K562 (cell line): ENCODE measurements around the gene ARMC12. TPM values are rescaled to one million over a fixed set of nuclear protein-coding genes. Genes with fewer than 3 reads are reported as not detected.
A peak's percentile ranks its signal among the peaks of the same experiment; 100 is the strongest.

Source experiments
- ATAC-seq: fragments of 200-7000 bp; cut with Tn5 transposase; 3 replicates; pipeline ENCODE4 v1.9.1; 2020; ENCODE audit warnings: moderate library complexity
- BruUV-seq: library from RNA; stranded (reverse); fragments of 400-500 nt; replicated peaks from 2 replicates; lab custom pipeline; 2021; lab: Mats Ljungman, UMichigan
- CTCF ChIA-PET: fragments of 300-600 bp; formaldehyde crosslinking; extraction: SDS; loops from one replicate; lab custom pipeline; 2021; ENCODE audit warnings: low intra/inter-chr PET ratio; lab: Yijun Ruan, JAX
- POLR2A ChIA-PET: fragments of 300-600, 350-650 bp; sonication (Branson Sonifier 250); formaldehyde crosslinking; extraction: SDS; loops from one replicate; lab custom pipeline; 2021; ENCODE audit warnings: antibody characterized with exemption, inconsistent platforms; lab: Yijun Ruan, JAX
- DNase-seq, 4 experiments: peaks; one replicate each; pipeline versions ENCODE4 v3.0.0 to v3.0.0-alpha.2; 2011 to 2018; ENCODE audit warnings: low spot score in 3 of 4, mixed read lengths in 3 of 4; ENCODE audit errors: extremely low read depth in 1 of 4
- FAIRE-seq: peaks from 2 replicates; lab custom pipeline; 2011; peaks lifted over from hg19 to GRCh38; lab: Jason Lieb, UNC
- H2AFZ ChIP-seq: 2 replicates; pipeline ENCODE4 v1.6.0; 2011; ENCODE audit warnings: low read depth, low read length, control low read depth, inconsistent platforms
- H3K27ac ChIP-seq: fragments of 200-600 bp; 3 replicates; pipeline ENCODE4 v1.8.0; 2011; ENCODE audit warnings: low read depth, mild to moderate bottlenecking, control low read depth, inconsistent platforms, low read length, moderate library complexity, mixed read lengths; ENCODE audit errors: extremely low read depth
- H3K27me3 ChIP-seq, 2 experiments: fragments of 300-600 bp in 1 of 2; 2 replicates in 1 of 2; 3 replicates in 1 of 2; pipeline versions ENCODE4 v1.6.0 to v1.8.0; 2011; ENCODE audit warnings: inconsistent platforms in 2 of 2, low read length in 2 of 2, mild to moderate bottlenecking in 1 of 2, mixed read lengths in 1 of 2, moderate library complexity in 1 of 2; ENCODE audit not compliant: control insufficient read depth in 2 of 2, insufficient read depth in 2 of 2
- H3K36me3 ChIP-seq: fragments of 300-600 bp; 3 replicates; pipeline ENCODE4 v1.8.0; 2011; ENCODE audit warnings: mild to moderate bottlenecking, low read length, inconsistent platforms; ENCODE audit not compliant: control insufficient read depth, insufficient read depth
- H3K4me1 ChIP-seq, 2 experiments: fragments of 200-600 bp in 1 of 2; replicated peaks in 1 of 2; 2 replicates in 1 of 2; 3 replicates in 1 of 2; pipeline versions ENCODE4 v1.5.1 to v1.8.0; 2011; ENCODE audit warnings: inconsistent platforms in 2 of 2, low read length in 2 of 2, mild to moderate bottlenecking in 1 of 2, mixed read lengths in 1 of 2, moderate library complexity in 1 of 2; ENCODE audit not compliant: control insufficient read depth in 2 of 2, insufficient read depth in 2 of 2
- H3K4me2 ChIP-seq: 2 replicates; pipeline ENCODE4 v1.6.1; 2011; ENCODE audit warnings: low read length, control low read depth, inconsistent platforms, mixed read lengths; ENCODE audit not compliant: insufficient read depth
- H3K4me3 ChIP-seq: fragments of 200-600 bp; sonication (generic), shearing (Covaris generic); 2 replicates; pipeline ENCODE4 v1.5.1; 2016; ENCODE audit warnings: control low read depth, inconsistent platforms
- H3K79me2 ChIP-seq: fragments of 200-600 bp; 3 replicates; pipeline ENCODE4 v1.8.0; 2011; ENCODE audit warnings: low read length, inconsistent platforms; ENCODE audit not compliant: control insufficient read depth, insufficient read depth
- H3K9ac ChIP-seq, 2 experiments: 2 replicates each; pipeline versions ENCODE4 v1.6.0 to v1.6.1; 2011; ENCODE audit warnings: low read depth in 2 of 2, low read length in 2 of 2, control low read depth in 1 of 2, inconsistent platforms in 1 of 2, mild to moderate bottlenecking in 1 of 2, mixed read lengths in 1 of 2; ENCODE audit not compliant: insufficient read depth in 1 of 2
- H3K9me1 ChIP-seq: one replicate; pipeline ENCODE4 v1.6.0; 2011; ENCODE audit warnings: inconsistent platforms, mild to moderate bottlenecking, low read length, moderate library complexity; ENCODE audit not compliant: control insufficient read depth, insufficient read depth
- H3K9me3 ChIP-seq: replicated peaks from 2 replicates; pipeline ENCODE4 v1.5.1; 2011; ENCODE audit warnings: low read depth, low read length, inconsistent platforms; ENCODE audit not compliant: control insufficient read depth, insufficient read depth
- H4K20me1 ChIP-seq: replicated peaks from 2 replicates; pipeline ENCODE4 v1.6.1; 2011; ENCODE audit warnings: low read length, inconsistent platforms, mixed read lengths; ENCODE audit not compliant: control insufficient read depth, insufficient read depth
- ARID3B ChIP-seq: fragments of 250-450 bp; sonication (Bioruptor Pico); IDR thresholded peaks from 2 replicates; pipeline ENCODE4 v1.4.0; 2020; ENCODE audit warnings: borderline replicate concordance
- BCOR ChIP-seq: fragments of 450-650 bp; IDR thresholded peaks from 2 replicates; pipeline ENCODE4 v1.6.1; 2016
- BHLHE40 ChIP-seq: IDR thresholded peaks from 2 replicates; pipeline ENCODE4 v1.6.1; 2011; ENCODE audit warnings: low read length, improper control_type of control experiment
- FOXA3 ChIP-seq, 2 experiments: fragments of 450-650 bp in 1 of 2; sonication (generic) in 1 of 2; formaldehyde crosslinking; IDR thresholded peaks in 1 of 2; conservative IDR thresholded peaks in 1 of 2; 2 replicates each; pipeline versions ENCODE4 v1.4.0 to v1.8.0; 2020 to 2022; ENCODE audit warnings: mild to moderate bottlenecking in 2 of 2, missing genetic modification reagents in 1 of 2
- HDAC1 ChIP-seq, 2 experiments: fragments of 450-650 bp; IDR thresholded peaks; 2 replicates each; pipeline ENCODE4 v1.6.1; 2016 to 2017; ENCODE audit warnings: inconsistent platforms in 1 of 2, mild to moderate bottlenecking in 1 of 2, moderate library complexity in 1 of 2
- MCM7 ChIP-seq, 2 experiments: fragments of 450-650 bp; IDR thresholded peaks; 2 replicates each; pipeline ENCODE4 v1.6.1; 2016 to 2018
- NFRKB ChIP-seq: fragments of 450-650 bp; IDR thresholded peaks from 2 replicates; pipeline ENCODE4 v1.6.1; 2016; ENCODE audit warnings: low read depth
- NR3C1 ChIP-seq: sonication (generic); formaldehyde crosslinking; IDR thresholded peaks from 2 replicates; pipeline ENCODE4 v1.8.1; 2022; ENCODE audit warnings: missing genetic modification reagents
- OTX1 ChIP-seq: fragments of 450-650 bp; formaldehyde crosslinking; IDR thresholded peaks from 2 replicates; pipeline ENCODE4 v1.4.0; 2022; ENCODE audit warnings: mild to moderate bottlenecking
- TAL1 ChIP-seq: fragments of 450-650 bp; IDR thresholded peaks from 2 replicates; pipeline ENCODE4 v1.6.1; 2016; ENCODE audit warnings: mild to moderate bottlenecking
- ZBTB26 ChIP-seq: fragments of 450-650 bp; formaldehyde crosslinking; IDR thresholded peaks from 2 replicates; pipeline ENCODE4 v1.4.0; 2022; ENCODE audit warnings: missing genetic modification characterization
- ZHX1 ChIP-seq: fragments of 150-350 bp; conservative IDR thresholded peaks from 2 replicates; pipeline ENCODE4 v1.6.1; 2014; ENCODE audit warnings: low read length
- ZMIZ1 ChIP-seq, 2 experiments: fragments of 150-350 bp in 1 of 2; IDR thresholded peaks; 2 replicates each; pipeline ENCODE4 v1.6.1; 2012 to 2016; ENCODE audit warnings: low read depth in 2 of 2, low read length in 2 of 2, mild to moderate bottlenecking in 1 of 2, moderate library complexity in 1 of 2
- ZNF583 ChIP-seq: fragments of 250-450 bp; sonication (Bioruptor Pico); IDR thresholded peaks from 2 replicates; pipeline ENCODE4 v1.4.0; 2020
- WGBS: fragments of 100-300 bp; shearing (Covaris generic); methylation state at CpG from one replicate; pipeline ENCODE4 v1.1.6; 2016; ENCODE audit warnings: low coverage, mixed read lengths; ENCODE audit not compliant: insufficient coverage; ENCODE audit errors: missing lambda C conversion rate; 5-methylcytosine and 5-hydroxymethylcytosine counted together
- in situ Hi-C: fragments of 300-500 bp; cut with MboI; formaldehyde crosslinking; loops from 4 replicates; pipeline ENCODE4 v1.15.0; 2018; ENCODE audit warnings: inconsistent platforms, mixed read lengths
- intact Hi-C: fragments of 100-400 bp; cut with micrococcal nuclease; formaldehyde crosslinking; loops from 2 replicates; pipeline ENCODE4 v1.14.2; 2022
- polyA plus RNA-seq, 8 experiments: library from polyadenylated mRNA; depleted of rRNA in 4 of 8; stranded (reverse) in 5 of 8; unstranded in 3 of 8; fragments of >200 nt; fragmentation: Nextera tagmentation in 2 of 8; fragmentation: Illumina TruSeq in 1 of 8; extraction: Ambion mirVana in 2 of 8; extraction: Trizol in 1 of 8; gene quantifications; 2 replicates each; pipeline versions ENCODE4 v1.2.1 to v1.2.3, GENCODE V29; 2011 to 2014; ENCODE audit warnings: inconsistent platforms in 1 of 8, missing spikeins in 1 of 8
- total RNA-seq, 7 experiments: library from RNA; depleted of rRNA in 6 of 7; stranded (reverse); fragments of >200 nt in 6 of 7; fragmentation: Illumina TruSeq in 2 of 7; extraction: Trizol in 2 of 7; gene quantifications; 2 replicates each; pipeline versions ENCODE4 v1.2.1 to v1.2.3, GENCODE V29; 2011 to 2021; ENCODE audit warnings: low replicate concordance in 1 of 7

The ARMC12 gene
- total and polyA plus RNA-seq, 9 of the 15 experiments (the other 6 are each of a cell fraction or from before 2014, with no cell fraction given) = 0.09 to 0.58 (median 0.31) TPM; not detected in 3

GRCh38 chr6:35788423-35788982 is 51.7 kb downstream of the ARMC12 start:
- Histone ChIP-seq H4K20me1 (no peaks in the 10 kb centered on the region; the same call in 1 of the 2 replicates), H3K9me3 (no peaks in the 10 kb centered on the region), H3K36me3 (no peaks in the 10 kb centered on the region), H3K9ac (no peak overlapping the region), H3K4me2 (no peak overlapping the region), H3K79me2 (no peaks in the 10 kb centered on the region), H3K27ac (no peak overlapping the region), H2AFZ (no peak overlapping the region), H3K4me3 (no peak overlapping the region), H3K27me3 (peaks cover 60 to 62% of the 10 kb centered on the region in 2 experiments), H3K9me1 (no peaks in the 10 kb centered on the region), H3K4me1 (peaks cover 0 to 6% of the 10 kb centered on the region in 2 experiments; a peak in 3 of 5 replicates)
- in situ Hi-C loops (no loop called here), intact Hi-C loops (no loop called here)
- DNase-seq = peak in 1 of 4 experiments; percentile 13
- WGBS = 0% methylated on average over 4 of the region's 4 CpGs
- FAIRE-seq = no peak
- CTCF ChIA-PET = interaction anchor here (0.7 kb wide), 1 partner anchor 739 kb away, joined by 3 read pairs; no protein-coding TSS in a partner anchor
- POLR2A ChIA-PET = interaction anchor here (0.6 to 3.6 kb wide), 5 partner anchors 9 to 139 kb away, joined by 3 to 48 read pairs (median 5); partner anchors contain the start of gene CLPS
- no peak for ATAC-seq
- no TSS peak for BruUV-seq
- TF ChIP-seq BHLHE40 (no peak), ZMIZ1 (IDR thresholded peaks at IDR 0.05; ENCODE audit: low read depth in 2 of 2, low read length in 2 of 2) (no peak), MCM7 (IDR thresholded peaks at IDR 0.05) (0 out of 4 replicates have a peak, but pooled peaks of 1 of the 2 experiments have one; percentile 59), BCOR (no peak), FOXA3 (CRISPR knock-in tag; conservative IDR thresholded peaks at IDR 0.05 in 1 of 2, IDR thresholded peaks at IDR 0.05 in 1 of 2) (no peak), ZBTB26 (0 out of 2 replicates have a peak, but pooled peaks have one; percentile 18), ARID3B (no peak), OTX1 (0 out of 2 replicates have a peak, but pooled peaks have one; percentile 46), TAL1 (no peak), HDAC1 (IDR thresholded peaks at IDR 0.05) (no peak), ZNF583 (no peak), ZHX1 (no peak), NR3C1 (CRISPR knock-in tag) (no peak), NFRKB (no peak)
